Stimulated activated CD8-positive, alpha-beta memory T cell treated with anti-CD3 and anti-CD28 coated beads, Interleukin-12 subunit alpha, Interleukin-12 subunit beta, amount 100 ng/mL, for 24 hours (primary cell): ENCODE results near the gene SDF2L1.
"Not testable (repeated sequence)": the region's sequence is repeated elsewhere in the genome, so short reads cannot be mapped to it uniquely, and the experiment has no call there.

ENCODE experiments used
- DNase-seq: peaks from one replicate; pipeline ENCODE4 v3.0.0-alpha.2; 2020; ENCODE audit errors: extremely low read depth

SDF2L1 gene, protein sequence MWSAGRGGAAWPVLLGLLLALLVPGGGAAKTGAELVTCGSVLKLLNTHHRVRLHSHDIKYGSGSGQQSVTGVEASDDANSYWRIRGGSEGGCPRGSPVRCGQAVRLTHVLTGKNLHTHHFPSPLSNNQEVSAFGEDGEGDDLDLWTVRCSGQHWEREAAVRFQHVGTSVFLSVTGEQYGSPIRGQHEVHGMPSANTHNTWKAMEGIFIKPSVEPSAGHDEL

DNA sequence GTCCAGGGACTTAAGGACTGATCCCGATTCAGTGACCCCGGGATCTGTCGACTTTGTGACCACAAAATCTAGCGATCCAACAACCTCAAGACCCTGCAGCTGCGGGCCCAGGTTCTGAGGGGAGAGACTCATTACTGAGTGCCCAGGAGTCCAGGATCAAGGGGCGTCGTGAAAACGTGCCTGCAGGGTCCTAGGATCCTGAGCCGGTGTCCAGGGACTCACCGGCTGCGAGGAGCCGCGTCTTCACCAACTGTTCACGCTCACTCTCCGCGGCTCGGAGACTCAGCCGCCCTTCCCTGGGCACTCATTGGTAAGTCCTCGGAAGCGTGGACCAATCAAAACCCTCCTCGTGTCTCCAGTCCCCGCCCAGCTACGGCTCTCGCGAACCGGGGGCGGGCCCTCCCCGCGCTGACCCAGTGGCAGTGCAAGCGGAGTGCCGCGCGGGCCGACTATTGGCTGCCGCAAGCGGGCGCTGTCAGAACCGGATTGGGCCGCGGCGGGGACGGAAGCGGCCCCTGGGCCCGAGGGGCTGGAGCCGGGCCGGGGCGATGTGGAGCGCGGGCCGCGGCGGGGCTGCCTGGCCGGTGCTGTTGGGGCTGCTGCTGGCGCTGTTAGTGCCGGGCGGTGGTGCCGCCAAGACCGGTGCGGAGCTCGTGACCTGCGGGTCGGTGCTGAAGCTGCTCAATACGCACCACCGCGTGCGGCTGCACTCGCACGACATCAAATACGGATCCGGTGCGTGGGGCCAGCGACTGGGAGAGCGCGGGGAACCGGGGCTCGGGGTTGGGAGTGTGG is at the start of gene SDF2L1:
SDF2L1 (plus strand) TSS at position 514 of the 795 bp plus-strand sequence; CDS start at position 549, 35 bp downstream.
- DNase-seq, result peak; percentile 97

GRCh38 chr22:21592422-21592821 is 49.7 kb upstream of the SDF2L1 start:
- DNase-seq, result no peak

DNA sequence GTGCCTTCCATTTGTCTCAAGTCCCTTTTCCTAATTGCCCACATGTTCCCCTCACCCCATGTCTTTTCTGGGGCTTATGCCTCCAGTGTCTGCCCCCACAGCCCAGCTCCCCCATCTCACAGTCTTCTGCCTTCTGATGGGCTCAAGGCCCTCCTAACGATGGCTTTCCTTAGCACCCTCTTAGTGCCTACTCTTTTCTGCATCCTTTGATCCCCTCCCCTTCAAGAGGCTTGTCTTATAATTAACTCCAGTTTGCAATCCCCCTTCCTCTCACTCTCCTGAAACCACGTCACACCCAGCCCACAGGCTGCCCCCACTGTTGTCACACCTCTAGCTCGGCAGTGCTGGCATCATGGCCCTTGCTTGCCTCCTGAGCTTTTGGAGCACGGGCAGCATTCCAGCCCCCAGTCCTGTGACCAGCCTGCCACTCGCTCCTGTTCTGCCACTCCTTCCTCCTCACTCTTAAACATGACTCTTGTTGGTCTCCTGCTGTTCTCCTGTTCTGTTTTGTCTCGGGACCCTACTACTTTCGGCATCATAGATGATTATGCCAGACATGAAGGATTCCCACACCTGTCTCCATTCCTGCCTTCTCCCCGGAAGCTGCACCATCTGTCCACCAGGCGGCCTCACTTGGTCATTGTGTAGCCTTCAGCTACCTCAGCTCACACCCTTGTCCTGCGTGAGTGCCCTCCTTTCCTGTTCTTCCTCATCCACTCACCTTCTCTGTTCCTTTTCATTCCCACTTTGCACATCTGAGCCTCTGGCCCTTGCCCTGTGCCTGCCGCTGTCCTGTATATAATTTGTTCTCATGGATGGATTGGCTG is 48.5 kb upstream of the SDF2L1 start:
- no peak for DNase-seq

- DNase-seq, result no peak
These were observed 47.1 kb upstream of the SDF2L1 start for GRCh38 chr22:21594865-21595452.

- not testable (repeated sequence) for DNase-seq
These were observed 45.6 kb upstream of the SDF2L1 start for GRCh38 chr22:21596356-21597135.

GRCh38 chr22:21598302-21598701 is 43.8 kb upstream of the SDF2L1 start:
- DNase-seq, result no peak

GRCh38 chr22:21599053-21599893 is 42.8 kb upstream of the SDF2L1 start:
- DNase-seq, result no peak

DNA sequence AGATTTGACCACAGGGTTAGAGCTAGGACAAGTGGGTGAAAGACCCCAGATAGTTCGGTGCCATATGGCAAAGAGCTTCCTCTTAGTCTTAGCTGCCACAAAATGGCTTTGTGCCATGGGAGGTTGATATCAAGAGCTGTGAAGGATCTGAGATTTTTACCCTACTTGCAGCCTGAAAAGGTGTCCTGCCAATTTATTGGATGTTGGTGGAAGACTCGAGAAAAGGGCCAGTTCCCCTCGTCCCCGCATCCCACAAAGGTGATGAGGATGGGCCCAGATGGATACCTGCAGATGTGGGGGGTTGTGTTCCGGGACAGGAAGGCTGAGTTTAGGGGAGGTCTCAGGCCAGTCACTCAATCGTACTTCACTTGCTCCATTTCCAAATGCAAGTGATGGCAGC is 39.5 kb upstream of the SDF2L1 start:
- no peak for DNase-seq

GRCh38 chr22:21603973-21604372 is 38.1 kb upstream of the SDF2L1 start:
- DNase-seq, result no peak

DNA sequence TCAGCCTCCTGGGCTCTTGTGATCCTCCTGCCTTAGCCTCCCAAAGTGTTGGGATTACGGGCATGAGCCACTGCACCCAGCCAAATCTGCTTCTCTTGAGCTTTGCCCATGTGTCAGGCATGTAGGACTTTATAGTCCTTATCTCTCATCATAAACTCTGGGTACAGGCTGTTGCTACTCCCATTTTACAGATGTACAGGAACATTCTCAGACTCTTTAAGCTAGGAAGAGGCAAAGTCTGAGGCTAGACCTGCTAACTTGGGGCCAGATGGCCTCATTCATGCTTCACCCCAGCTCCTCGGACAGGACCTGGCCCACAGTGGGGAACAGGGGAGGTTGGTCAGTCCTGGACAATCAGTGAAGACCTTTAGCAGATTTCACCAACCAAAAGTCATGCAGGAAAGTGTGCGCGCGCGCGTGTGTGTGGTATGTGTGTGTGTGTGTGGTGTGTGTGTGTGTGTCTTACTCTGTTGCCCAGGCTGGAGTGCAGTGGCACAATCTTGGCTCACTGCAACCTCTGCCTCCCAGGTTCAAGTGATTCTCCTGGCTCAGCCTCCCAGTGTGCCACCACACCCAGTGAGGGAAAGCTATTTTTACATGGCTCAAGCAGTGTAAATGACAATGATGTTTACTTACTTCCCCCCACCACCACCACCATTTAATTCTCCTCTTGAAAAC is 36.1 kb upstream of the SDF2L1 start:
- no peak for DNase-seq

DNA sequence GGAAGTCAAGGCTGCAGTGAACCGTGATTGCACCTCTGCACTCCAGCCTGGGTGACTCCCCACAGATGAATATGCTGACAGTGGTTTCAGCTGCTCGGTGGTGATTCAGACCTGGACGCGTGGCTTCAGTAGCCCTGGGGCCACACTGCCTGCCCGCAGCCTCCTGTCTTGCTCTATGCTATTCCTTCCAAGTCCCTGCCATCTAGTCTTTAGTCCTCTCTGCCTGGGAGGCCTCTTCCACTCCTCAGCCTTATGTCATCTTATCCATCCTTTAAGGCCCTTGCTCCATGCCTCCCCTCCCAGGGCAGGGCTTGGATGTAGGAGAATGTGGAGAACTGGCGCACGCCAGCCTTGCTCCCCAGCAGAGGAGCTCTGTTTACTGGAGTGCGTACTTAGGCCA is 35.3 kb upstream of the SDF2L1 start:
- no peak for DNase-seq

- DNase-seq, result not testable (repeated sequence)
These were observed 32.4 kb upstream of the SDF2L1 start for GRCh38 chr22:21609556-21610157.

- no peak for DNase-seq
These were observed 30.7 kb upstream of the SDF2L1 start for GRCh38 chr22:21611210-21611977.

DNA sequence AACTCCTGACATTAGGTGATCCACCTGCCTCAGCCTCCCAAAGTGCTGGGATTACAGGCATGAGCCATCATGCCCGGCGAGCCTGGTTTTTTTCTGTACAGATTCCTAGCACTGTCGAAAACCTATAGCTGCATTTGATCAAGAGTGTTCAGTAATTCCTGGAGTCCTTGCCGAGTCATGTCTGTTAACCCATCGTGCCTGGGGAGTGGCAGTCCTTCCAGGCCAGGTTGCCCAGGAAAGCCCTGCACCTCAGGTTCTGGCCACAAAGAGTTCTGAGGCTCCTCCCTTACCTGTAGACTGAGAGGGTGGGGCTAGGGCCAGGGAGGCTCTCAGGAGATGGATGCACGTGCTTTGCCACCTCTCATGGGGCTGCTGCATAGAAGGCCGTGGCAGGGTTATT is 29.2 kb upstream of the SDF2L1 start:
- no peak for DNase-seq

- DNase-seq, result no peak
These were observed 28.4 kb upstream of the SDF2L1 start for GRCh38 chr22:21613553-21614233.

GRCh38 chr22:21615731-21616130 is 26.4 kb upstream of the SDF2L1 start:
- DNase-seq, result no peak

- not testable (repeated sequence) for DNase-seq
These were observed 24.8 kb upstream of the SDF2L1 start for GRCh38 chr22:21617337-21617736.

- DNase-seq, result no peak
These were observed 21.1 kb upstream of the SDF2L1 start for GRCh38 chr22:21621025-21621424.
